ENCODE measurements around the gene FYN. TPM values are rescaled to one million over a fixed set of nuclear protein-coding genes. Genes with fewer than 3 reads are reported as not detected.
"Not testable (repeated sequence)": the region's sequence is repeated elsewhere in the genome, so short reads cannot be mapped to it uniquely, and the experiment has no call there.

FYN gene
- polyA plus RNA-seq, 4 donors: 118 to 171 (median 150) TPM

GRCh38 chr6:111650049-111650448 is 223.2 kb downstream of the FYN start:
- DNase-seq (ENCODE audit: low read depth in 4 of 4, low spot score in 3 of 4): no peak

- no peak for DNase-seq (ENCODE audit: low read depth in 4 of 4, low spot score in 3 of 4)
Measured at GRCh38 chr6:111648100-111648499, 225.2 kb downstream of the FYN start.

GRCh38 chr6:111646942-111647341 is 226.3 kb downstream of the FYN start:
- no peak for DNase-seq (ENCODE audit: low read depth in 4 of 4, low spot score in 3 of 4)

GRCh38 chr6:111646034-111646433 is 227.2 kb downstream of the FYN start:
- DNase-seq (ENCODE audit: low read depth in 4 of 4, low spot score in 3 of 4): no peak

DNA sequence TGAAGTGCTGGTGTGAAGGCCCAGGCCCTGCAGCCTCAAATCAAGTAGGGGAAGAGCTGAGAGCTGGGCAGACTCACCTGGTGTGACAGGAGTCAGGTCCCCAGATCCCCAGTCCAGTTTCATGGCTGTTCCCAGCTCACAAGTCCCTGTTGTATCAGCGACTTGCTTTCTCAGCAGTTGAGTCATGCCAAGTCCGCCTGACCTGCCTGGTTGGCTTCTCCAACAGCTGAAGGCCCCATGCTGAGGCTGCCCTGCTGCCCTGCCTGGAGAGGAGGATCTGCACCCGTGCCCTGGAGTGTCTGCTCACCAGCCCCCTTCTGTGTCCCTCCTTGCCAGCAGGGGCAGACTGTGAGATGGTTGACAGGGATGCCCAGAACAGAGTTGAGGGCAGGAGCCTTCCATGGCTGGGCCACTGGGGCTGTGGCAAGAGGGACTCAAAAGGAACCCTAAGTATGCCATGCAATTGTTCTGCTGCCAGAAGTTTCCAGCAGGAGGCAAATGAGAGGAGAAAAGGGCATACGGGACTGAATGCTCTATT is 228.3 kb downstream of the FYN start:
- DNase-seq (ENCODE audit: low read depth in 4 of 4, low spot score in 3 of 4): no peak

GRCh38 chr6:111642463-111643158 is 230.6 kb downstream of the FYN start:
- no peak for DNase-seq (ENCODE audit: low read depth in 4 of 4, low spot score in 3 of 4)

- DNase-seq (ENCODE audit: low read depth in 4 of 4, low spot score in 3 of 4): no peak
Measured at GRCh38 chr6:111639266-111639665, 234.0 kb downstream of the FYN start.

DNA sequence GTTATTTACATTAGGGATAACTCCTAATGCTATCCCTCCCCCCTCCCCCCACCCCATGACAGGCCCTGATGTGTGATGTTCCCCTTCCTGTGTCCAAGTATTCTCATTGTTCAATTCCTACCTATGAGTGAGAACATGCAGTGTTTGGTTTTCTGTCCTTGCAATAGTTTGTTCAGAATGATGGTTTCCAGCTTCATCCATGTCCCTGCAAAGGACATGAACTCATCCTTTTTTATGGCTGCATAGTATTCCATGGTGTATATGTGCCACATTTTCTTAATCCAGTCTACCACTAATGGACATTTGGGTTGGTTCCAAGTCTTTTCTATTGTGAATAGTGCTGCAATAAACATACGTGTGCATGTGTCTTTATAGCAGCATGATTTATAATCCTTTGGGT is 238.3 kb downstream of the FYN start:
- DNase-seq (ENCODE audit: low read depth in 4 of 4, low spot score in 3 of 4): not testable (repeated sequence)

DNA sequence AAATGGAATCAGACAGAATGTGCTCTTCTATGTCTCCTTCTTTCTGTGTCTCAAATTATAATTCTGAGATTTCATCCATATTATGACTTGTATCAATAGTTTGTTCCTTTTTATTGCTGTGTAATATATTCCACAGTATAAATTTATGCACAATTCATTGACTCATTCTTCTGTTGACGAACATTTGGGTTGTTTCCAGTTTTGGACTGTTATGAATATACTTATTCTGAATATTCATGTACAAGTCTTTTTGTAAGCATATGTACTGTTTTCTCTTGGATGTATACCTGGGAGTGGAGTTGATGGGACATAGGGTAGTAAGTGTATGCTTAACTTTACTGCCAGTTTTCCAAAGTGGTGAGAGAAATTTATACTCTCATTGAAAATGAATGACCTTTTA is 239.4 kb downstream of the FYN start:
- no peak for DNase-seq (ENCODE audit: low read depth in 4 of 4, low spot score in 3 of 4)

DNA sequence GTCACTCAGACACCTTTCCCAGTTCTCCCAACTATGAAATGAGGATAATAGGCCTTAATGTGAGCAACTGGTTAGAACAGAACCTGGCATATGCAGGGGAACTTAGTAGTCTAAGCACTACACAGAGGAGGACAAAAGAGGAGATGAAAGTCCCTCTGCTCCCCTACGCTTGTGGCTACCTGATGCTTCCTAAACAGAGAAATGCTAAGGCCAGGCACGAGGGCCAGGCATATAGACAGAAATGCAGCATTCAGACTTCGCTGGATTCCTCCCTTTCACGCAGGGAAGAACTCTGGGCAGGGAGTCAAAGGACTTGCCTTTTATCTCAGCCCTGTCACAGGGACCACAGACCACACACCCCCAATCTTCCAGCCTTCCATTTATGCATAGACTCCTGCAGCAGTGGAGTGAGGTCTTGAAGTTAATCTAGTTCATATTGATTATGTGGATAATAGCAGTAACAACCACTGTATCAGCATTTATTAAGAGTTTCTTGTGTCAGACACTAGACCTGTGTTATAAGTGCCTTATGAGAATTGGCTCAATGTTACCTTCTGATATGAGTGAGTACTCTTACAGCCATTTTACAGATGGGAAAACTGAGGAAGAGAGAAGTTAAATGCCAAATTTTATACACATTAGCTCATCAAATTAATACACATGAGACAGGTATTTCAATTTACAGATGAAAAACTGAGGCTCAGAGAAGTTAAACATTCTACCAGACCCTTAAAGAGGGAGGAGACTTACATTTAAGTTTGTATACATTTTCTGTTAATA is 240.6 kb downstream of the FYN start:
- DNase-seq (ENCODE audit: low read depth in 4 of 4, low spot score in 3 of 4): no peak

DNA sequence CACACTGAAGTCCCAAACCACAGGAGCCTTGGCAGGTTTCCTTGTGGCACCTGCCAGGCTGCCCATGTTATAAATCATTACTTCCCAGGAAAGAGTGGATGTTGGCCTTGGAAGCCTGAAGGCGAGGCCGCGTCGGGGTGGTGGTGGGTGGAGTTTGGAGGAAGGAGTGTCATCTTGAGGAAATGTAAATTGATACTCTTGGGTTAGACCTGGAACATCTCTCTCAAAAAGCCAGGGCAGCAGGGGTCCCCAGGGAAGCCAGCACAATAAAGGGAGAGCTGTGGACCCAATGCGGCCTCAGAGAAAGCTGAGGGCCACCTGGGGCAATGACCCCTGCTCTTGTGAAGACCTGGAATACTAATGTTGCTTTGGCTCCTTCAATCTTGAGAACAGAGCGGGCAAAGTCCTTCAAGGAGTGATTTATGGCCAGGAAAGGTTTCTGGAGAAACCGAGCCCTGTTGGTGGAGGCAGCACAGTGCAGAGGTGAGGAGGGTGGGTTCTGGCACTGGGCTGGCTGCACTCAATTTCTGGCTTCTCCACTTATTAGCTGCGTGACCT is 241.3 kb downstream of the FYN start:
- no peak for DNase-seq (ENCODE audit: low read depth in 4 of 4, low spot score in 3 of 4)

- no peak for DNase-seq (ENCODE audit: low read depth in 4 of 4, low spot score in 3 of 4)
Measured at GRCh38 chr6:111631018-111631417, 242.2 kb downstream of the FYN start.

DNA sequence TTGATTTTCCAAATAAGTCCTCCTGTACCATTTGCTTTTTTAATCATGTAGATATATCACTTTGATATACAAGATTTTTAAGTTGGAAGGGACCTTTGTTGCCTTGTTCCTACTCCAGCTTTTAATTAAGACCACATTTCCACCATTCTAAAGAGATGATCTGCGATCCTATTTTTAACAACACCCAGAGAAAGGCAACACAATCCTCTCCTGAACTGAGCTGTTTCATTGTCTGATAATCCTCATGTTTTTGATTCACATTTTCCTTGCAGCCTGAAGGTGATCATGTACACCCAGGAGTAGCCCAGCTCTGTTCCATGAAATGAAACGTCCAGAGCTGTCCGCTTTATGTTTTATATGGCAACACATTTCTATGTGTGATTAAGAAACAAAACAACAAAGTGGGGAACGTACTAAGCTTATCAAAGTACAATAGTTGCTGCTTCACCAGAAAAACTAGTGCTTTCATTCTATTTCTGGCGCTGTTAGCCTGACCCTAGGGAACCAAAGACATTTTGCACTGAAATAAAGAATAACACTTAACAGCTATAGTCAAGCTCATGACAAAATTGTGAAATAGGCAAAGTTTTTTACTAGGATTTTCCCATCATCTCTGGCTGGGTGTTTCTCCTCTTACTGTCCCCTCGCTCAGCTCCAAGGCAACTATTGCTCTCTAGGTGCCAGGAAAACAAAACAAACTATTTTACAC is 245.0 kb downstream of the FYN start:
- no peak for DNase-seq (ENCODE audit: low read depth in 4 of 4, low spot score in 3 of 4)

DNA sequence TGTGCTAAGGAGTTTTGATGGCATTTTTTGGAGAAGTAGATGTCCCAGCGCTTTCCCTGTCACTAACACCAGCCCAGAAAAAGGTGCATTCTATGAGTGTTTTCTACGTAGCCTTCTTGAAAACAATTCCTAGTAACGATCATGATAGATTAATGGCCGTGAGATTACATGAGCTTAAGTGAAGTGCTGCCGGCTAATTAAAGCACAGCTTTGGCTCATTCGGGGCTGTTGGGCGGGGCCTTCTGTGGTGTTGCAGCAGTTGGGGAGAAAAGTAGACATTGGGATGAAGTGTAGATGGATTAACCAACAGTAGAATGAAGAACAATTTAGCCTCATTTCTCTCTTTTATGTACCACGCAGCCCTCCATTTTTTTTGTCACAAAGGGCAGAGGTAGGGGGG is 246.8 kb downstream of the FYN start:
- DNase-seq (ENCODE audit: low read depth in 4 of 4, low spot score in 3 of 4): no peak

DNA sequence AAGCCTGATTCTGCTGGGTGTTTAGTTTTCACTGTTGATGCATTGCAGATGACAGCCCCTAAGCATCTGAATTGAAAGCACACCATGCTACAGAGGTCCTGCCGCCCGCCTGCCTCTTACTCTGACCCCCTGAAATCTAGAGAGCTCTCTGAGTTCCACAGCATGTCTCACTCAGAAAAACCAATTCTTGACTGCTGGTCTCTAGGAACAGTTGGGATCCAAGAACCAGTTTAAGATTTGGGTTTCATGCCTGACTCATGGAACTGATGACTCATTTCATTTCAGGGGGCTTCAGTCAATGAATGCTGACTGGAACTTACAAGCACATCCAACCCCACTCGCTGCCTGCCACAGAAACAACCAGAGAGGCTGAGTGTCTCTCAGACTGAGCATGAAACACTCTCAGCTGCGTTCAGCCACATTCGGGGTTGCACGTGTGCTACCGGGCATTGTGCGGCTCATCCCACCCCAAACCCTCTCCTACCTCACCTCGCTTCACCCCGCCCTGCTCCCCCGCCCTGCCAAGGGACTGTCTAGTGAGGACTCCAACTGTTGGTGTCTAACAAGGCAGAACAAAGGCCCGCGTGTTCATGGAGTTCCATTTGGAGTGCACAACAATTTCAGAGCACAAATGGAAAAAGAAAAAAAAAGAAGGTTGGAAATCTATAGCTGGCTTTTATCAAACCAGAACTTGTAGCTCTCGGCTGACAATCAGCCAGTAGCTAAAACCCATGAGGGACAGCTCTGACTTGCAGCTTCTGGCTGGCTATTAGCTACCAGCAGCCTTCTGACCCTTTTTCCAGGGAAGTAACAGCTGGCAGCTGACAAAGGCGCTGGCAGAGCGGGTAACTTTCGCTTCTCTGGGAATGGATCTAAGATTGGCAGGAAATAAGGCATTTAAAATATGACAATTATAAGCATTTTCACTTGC is 247.5 kb downstream of the FYN start:
- no peak for DNase-seq (ENCODE audit: low read depth in 4 of 4, low spot score in 3 of 4)

GRCh38 chr6:111625099-111625416 is 248.2 kb downstream of the FYN start:
- no peak for DNase-seq (ENCODE audit: low read depth in 4 of 4, low spot score in 3 of 4)

DNA sequence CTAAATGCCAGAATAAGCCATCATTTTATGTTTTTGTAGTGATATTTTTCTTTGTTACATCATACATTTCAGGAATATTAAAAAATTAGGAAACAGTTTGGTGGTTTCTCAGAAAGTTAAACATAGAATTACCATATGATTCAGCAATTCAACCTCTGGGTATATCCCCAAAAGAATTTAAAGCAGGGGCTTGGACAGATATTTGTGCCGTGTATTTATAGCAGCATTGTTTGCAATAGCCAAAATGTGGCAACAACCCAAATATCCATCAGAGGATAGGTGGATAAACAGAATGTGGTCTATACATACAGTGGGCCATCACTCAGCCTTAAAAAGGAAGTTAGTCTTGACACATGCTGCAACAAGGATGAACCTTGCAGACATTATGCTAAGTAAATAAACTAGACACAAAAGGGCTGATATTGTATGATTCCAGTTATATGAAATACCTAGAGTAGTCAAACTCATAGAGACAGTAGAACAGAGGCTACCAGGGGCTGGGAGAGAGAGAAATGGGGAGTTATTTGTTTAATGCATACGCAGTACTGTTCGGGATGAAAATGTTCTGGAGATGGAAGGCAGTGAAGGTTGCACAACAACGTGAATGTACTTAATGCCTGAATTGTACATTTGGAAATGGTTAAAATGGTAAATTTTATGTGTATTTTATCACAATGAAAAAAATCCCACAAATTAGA is 248.7 kb downstream of the FYN start:
- no peak for DNase-seq (ENCODE audit: low read depth in 4 of 4, low spot score in 3 of 4)

DNA sequence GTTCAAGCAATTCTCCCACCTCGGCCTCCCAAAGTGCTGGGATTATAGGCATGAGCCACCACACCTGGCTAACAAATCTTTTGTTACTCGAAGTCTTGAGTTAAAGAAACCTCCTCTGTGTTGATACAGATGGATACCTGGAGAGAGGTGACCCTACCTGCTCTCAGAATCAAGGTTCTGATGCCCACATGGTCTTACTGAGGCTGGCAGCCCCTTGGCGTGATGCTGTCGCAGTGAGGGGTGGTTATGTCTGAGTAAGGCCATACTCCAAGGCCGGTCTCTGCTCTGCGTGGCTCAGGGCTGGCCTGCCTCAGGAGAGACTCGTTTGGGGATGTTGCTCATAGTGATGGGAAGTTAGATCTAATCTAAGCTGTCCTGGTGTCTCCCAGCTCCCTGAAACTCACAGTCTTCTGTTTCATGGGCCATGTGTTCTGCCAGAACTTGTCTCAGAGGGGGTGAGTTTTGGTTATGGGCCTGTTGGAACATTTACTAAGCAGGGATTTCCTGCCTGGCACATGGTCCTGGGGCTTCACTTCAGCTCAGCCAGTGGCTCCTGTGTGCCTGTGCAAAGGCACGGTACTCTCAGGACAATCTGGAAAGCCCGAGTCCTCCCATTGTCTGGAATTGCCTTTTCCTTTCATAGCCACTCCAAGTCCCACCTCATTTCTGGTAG is 250.1 kb downstream of the FYN start:
- DNase-seq (ENCODE audit: low read depth in 4 of 4, low spot score in 3 of 4): no peak

GRCh38 chr6:111620169-111620568 is 253.1 kb downstream of the FYN start:
- DNase-seq (ENCODE audit: low read depth in 4 of 4, low spot score in 3 of 4): no peak
